ENCODE measurements around the gene RPS6KC1. TPM values are rescaled to one million over a fixed set of nuclear protein-coding genes. Genes with fewer than 3 reads are reported as not detected.
"Not testable (repeated sequence)": the region's sequence is repeated elsewhere in the genome, so short reads cannot be mapped to it uniquely, and the experiment has no call there.

RPS6KC1 gene
- total and polyA plus RNA-seq, 5 donors = 4.3 to 14.6 (median 11.5) TPM

DNA sequence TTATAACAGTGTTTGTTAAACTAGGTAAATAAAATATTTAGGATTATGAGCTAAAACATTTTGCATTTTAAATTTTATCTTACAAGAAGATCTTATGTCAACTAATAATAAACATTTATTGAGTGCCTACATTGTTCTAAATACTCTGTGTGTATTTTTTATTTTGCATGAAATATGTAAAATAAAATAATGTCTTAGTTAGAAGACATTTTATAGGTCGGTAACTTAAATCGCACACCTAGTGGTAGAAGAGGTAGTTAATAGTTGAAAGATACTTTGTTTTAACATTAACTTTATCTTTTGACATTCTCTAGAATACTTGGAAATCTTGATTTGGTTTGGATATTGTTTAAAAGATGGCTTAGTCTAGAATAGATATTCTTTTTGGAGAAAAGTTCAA is 60.5 kb downstream of the RPS6KC1 start:
- Histone ChIP-seq H3K27ac (ENCODE audit: low read length) (no peak overlapping the region), H3K27me3 (ENCODE audit: control insufficient read depth, insufficient read depth) (no peaks in the 10 kb centered on the region), H3K9me3 (ENCODE audit: control insufficient read depth, low read length) (no peaks in the 10 kb centered on the region), H3K4me3 (ENCODE audit: low read length) (no peak overlapping the region), H3K4me1 (ENCODE audit: control insufficient read depth, insufficient read depth, low read length) (no peaks in the 10 kb centered on the region)
- ATAC-seq (no peak), DNase-seq (no peak)
- WGBS = 92% methylated on average over 2 of the region's 2 CpGs
- intact Hi-C loops (cut with DNase I) = no loop called here

DNA sequence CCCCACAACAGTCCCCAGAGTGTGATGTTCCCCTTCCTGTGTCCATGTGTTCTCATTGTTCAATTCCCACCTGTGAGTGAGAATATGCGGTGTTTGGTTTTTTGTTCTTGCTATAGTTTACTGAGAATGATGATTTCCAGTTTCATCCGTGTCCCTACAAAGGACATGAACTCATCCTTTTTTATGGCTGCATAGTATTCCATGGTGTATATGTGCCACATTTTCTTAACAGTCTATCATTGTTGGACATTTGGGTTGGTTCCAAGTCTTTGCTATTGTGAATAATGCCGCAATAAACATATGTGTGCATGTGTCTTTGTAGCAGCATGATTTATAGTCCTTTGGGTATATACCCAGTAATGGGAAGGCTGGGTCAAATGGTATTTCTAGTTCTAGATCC is 61.7 kb downstream of the RPS6KC1 start:
- H3K9me3 ChIP-seq (ENCODE audit: control insufficient read depth, low read length); H3K4me1 ChIP-seq (ENCODE audit: control insufficient read depth, insufficient read depth, low read length); H3K27ac ChIP-seq (ENCODE audit: low read length); ATAC-seq; DNase-seq; H3K27me3 ChIP-seq (ENCODE audit: control insufficient read depth, insufficient read depth); H3K4me3 ChIP-seq (ENCODE audit: low read length); intact Hi-C loops (cut with DNase I): not testable (repeated sequence)
- WGBS = 97% methylated on average over 3 of the region's 3 CpGs

DNA sequence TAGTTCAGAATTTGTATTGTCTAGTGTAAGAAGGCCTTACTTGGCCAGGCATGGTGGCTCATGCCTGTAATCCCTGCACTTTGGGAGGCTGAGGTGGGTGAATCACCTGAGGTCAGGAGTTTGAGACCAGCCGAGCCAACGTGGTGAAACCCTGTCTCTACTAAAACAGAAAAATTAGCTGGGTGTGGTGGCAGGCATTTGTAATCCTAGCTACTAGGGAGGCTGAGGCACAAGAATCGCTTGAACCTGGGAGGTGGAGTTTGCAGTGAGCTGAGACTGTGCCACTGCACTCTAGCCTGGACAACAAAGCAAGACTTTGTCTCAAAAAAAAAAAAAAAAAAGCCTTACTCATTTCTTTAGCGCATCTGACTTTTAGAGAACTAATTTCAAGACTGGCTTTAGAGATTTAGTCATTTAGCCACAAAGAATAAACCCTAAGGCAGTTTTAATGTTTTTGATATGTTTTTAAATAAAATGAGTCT is 66.7 kb downstream of the RPS6KC1 start:
- H3K27me3 ChIP-seq (ENCODE audit: control insufficient read depth, insufficient read depth); ATAC-seq; H3K4me1 ChIP-seq (ENCODE audit: control insufficient read depth, insufficient read depth, low read length); H3K9me3 ChIP-seq (ENCODE audit: control insufficient read depth, low read length); intact Hi-C loops (cut with DNase I); H3K4me3 ChIP-seq (ENCODE audit: low read length); DNase-seq; H3K27ac ChIP-seq (ENCODE audit: low read length): not testable (repeated sequence)
- 90% methylated on average over 4 of the region's 4 CpGs for WGBS

DNA sequence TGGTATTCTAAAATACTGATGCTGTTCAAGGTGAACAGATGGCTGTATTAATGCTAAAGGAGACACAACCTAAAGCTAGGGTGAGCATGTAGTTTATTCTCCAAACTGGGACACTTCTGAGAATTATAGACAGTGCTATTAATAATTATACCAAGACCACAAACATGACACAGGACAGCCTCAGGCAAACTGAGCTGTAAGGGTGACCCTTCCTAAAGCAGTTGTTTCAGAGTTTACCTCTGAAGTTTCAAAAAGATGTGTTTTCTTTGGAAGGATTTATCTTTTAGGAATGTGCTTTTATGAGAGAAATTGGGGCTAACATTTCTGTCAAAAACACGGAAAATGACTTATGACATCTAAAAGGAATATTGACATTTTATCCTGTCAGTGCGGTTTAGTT is 68.8 kb downstream of the RPS6KC1 start:
- Histone ChIP-seq H3K9me3 (ENCODE audit: control insufficient read depth, low read length) (no peaks in the 10 kb centered on the region), H3K4me1 (ENCODE audit: control insufficient read depth, insufficient read depth, low read length) (no peaks in the 10 kb centered on the region), H3K27ac (ENCODE audit: low read length) (no peak overlapping the region), H3K27me3 (ENCODE audit: control insufficient read depth, insufficient read depth) (no peaks in the 10 kb centered on the region), H3K4me3 (ENCODE audit: low read length) (no peak overlapping the region)
- 96% methylated on average over 2 of the region's 2 CpGs for WGBS
- DNase-seq = no peak
- no peak for ATAC-seq
- intact Hi-C loops (cut with DNase I) = loop anchor here in 1 of 4 donors (10.0 kb wide), 1 partner anchor 1005 kb away; no protein-coding TSS in a partner anchor

DNA sequence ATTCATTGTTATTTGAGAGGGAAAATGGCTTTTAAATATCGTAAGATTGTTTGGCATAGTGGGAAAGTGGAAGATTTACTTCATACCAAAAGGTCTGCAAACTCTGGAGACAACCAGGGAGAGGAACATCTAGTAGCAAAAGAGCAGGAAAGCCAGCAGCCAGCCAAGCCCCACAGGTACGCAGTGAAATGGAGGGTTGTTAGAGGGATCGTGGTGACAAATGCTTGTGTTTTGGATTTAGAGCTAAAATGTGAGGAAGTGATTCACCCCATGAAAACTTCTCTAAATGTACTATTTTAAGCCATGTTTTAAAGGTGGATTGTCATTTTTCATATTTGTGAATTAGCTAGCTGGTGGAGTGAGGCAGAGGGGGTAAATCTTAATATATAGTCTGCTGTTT is 69.3 kb downstream of the RPS6KC1 start:
- Histone ChIP-seq H3K27ac (ENCODE audit: low read length) (no peak overlapping the region), H3K27me3 (ENCODE audit: control insufficient read depth, insufficient read depth) (no peaks in the 10 kb centered on the region), H3K4me3 (ENCODE audit: low read length) (no peak overlapping the region), H3K9me3 (ENCODE audit: control insufficient read depth, low read length) (no peaks in the 10 kb centered on the region), H3K4me1 (ENCODE audit: control insufficient read depth, insufficient read depth, low read length) (no peaks in the 10 kb centered on the region)
- ATAC-seq (no peak), DNase-seq (no peak)
- 83% methylated on average over 3 of the region's 3 CpGs for WGBS
- intact Hi-C loops (cut with DNase I) = loop anchor here in 1 of 4 donors (10.0 kb wide), 1 partner anchor 1004 kb away; no protein-coding TSS in a partner anchor

DNA sequence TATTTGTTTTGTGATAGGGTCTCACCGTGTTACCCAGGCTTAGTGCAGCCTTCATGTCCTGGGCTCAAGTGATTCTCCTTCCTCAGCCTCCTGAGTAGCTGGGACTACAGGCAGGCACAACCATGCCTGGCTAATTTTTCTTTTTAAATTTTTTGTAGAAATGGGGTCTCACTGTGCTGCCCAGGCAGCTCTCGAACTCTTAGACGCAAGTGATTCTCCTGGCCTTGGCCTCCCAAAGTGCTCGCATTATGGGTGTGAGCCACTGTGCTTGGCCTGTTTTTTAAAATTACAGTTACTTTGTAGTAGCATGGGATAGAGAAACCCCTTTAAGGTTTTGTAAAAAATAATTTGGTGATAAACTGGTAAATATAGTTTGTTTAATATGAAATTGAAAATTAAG is 69.9 kb downstream of the RPS6KC1 start:
- 92% methylated on average over 4 of the region's 4 CpGs for WGBS
- DNase-seq (no peak), ATAC-seq (no peak)
- Histone ChIP-seq H3K4me1 (ENCODE audit: control insufficient read depth, insufficient read depth, low read length) (no peaks in the 10 kb centered on the region), H3K27me3 (ENCODE audit: control insufficient read depth, insufficient read depth) (no peaks in the 10 kb centered on the region), H3K9me3 (ENCODE audit: control insufficient read depth, low read length) (no peaks in the 10 kb centered on the region), H3K4me3 (ENCODE audit: low read length) (no peak overlapping the region), H3K27ac (ENCODE audit: low read length) (no peak overlapping the region)
- intact Hi-C loops (cut with DNase I) = loop anchor here in 1 of 4 donors (10.0 kb wide), 1 partner anchor 1004 kb away; no protein-coding TSS in a partner anchor

DNA sequence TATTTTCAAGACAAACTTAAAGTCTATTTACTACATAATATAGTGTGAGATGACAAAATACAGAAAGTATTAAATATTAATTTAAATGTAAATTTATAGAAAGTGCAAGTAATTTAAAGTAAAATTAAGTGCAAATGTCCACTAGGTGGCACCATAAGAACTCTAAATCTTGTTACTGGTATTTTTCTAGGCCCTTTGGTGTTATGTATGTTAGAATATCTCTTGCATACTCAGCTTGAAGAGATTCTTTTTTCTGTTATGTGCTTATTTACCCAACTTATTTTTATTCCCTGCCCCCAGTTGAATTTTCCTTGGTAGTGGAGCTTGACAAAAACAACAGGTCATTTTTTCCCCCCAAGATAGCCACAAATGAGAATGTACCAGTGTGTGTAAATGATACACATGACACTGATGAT is 71.5 kb downstream of the RPS6KC1 start:
- Histone ChIP-seq H3K27me3 (ENCODE audit: control insufficient read depth, insufficient read depth) (no peaks in the 10 kb centered on the region), H3K9me3 (ENCODE audit: control insufficient read depth, low read length) (no peaks in the 10 kb centered on the region), H3K4me1 (ENCODE audit: control insufficient read depth, insufficient read depth, low read length) (no peaks in the 10 kb centered on the region), H3K27ac (ENCODE audit: low read length) (no peak overlapping the region), H3K4me3 (ENCODE audit: low read length) (no peak overlapping the region)
- ATAC-seq = no peak
- no peak for DNase-seq
- intact Hi-C loops (cut with DNase I) = loop anchor here in 1 of 4 donors (10.0 kb wide), 1 partner anchor 1002 kb away; no protein-coding TSS in a partner anchor

DNA sequence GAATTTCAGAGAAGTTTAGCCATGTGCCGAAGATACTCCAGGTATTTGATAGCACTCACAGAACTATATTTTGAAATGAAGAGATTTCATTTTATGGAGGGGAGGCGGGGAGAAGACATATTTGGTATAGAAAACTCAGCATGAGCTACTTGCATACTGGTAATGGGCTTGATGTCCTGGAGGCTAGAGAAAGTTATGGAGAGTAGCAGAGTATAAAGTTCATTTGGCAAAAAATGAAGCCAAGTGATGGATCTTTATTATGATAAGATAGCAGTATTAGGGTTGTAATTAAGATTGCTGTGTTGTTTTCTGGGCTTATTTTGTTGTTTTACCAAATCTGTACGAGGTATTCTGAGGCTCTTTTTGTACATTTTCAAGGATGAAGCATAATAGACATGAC is 72.0 kb downstream of the RPS6KC1 start:
- H3K4me3 ChIP-seq (ENCODE audit: low read length) = no peak overlapping the region
- H3K27ac ChIP-seq (ENCODE audit: low read length) = no peak overlapping the region
- intact Hi-C loops (cut with DNase I) = loop anchor here in 1 of 4 donors (10.0 kb wide), 1 partner anchor 1002 kb away; no protein-coding TSS in a partner anchor
- H3K27me3 ChIP-seq (ENCODE audit: control insufficient read depth, insufficient read depth) = no peaks in the 10 kb centered on the region
- no peaks in the 10 kb centered on the region for H3K4me1 ChIP-seq (ENCODE audit: control insufficient read depth, insufficient read depth, low read length)
- ATAC-seq (no peak), DNase-seq (no peak)
- 97% methylated on average over 3 of the region's 3 CpGs for WGBS
- no peaks in the 10 kb centered on the region for H3K9me3 ChIP-seq (ENCODE audit: control insufficient read depth, low read length)

DNA sequence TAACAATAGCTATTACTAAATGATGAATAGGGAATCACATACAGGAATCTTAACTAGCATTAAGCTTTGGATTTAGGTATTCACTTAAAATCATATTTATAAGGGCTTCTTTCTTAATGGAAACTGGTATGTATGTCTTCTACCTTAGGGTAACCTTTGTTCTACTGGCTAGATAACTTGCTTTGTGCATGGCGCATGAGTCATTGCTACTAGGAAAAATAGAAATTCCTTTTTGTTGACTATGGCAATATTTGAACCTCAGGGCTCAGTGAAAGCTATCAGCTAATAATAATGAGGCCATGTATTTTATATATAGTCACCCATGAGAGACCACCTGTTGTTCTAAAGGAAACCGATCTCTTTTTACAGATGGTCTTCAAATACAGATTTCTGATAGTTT is 72.5 kb downstream of the RPS6KC1 start:
- no peak overlapping the region for H3K4me3 ChIP-seq (ENCODE audit: low read length)
- intact Hi-C loops (cut with DNase I) = loop anchor here in 1 of 4 donors (10.0 kb wide), 1 partner anchor 1001 kb away; no protein-coding TSS in a partner anchor
- no peaks in the 10 kb centered on the region for H3K9me3 ChIP-seq (ENCODE audit: control insufficient read depth, low read length)
- no peaks in the 10 kb centered on the region for H3K27me3 ChIP-seq (ENCODE audit: control insufficient read depth, insufficient read depth)
- 93% methylated on average over 2 of the region's 2 CpGs for WGBS
- DNase-seq (no peak), ATAC-seq (no peak)
- no peak overlapping the region for H3K27ac ChIP-seq (ENCODE audit: low read length)
- no peaks in the 10 kb centered on the region for H3K4me1 ChIP-seq (ENCODE audit: control insufficient read depth, insufficient read depth, low read length)

DNA sequence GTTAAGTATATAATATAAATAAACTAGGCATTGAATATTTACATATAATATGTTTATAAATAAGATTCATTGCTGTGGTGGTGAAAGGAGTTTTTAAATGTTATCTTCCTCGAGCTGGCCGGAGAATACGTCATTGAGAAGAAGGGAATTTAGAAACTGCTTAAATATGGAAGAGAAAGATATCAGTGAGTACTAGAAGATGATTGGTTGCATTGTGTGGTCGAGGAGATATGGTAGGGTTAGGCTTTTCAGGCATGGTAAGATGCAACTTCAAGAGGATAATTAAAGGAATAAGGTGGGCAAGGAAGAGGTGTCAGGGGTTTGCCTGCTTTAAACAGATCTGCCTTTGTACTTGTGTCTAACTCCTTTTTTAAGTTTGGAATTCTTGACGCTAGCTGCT is 73.5 kb downstream of the RPS6KC1 start:
- intact Hi-C loops (cut with DNase I) = loop anchor here in 1 of 4 donors (10.0 kb wide), 1 partner anchor 1000 kb away; no protein-coding TSS in a partner anchor
- DNase-seq = no peak
- no peaks in the 10 kb centered on the region for H3K27me3 ChIP-seq (ENCODE audit: control insufficient read depth, insufficient read depth)
- H3K27ac ChIP-seq (ENCODE audit: low read length) = no peak overlapping the region
- H3K9me3 ChIP-seq (ENCODE audit: control insufficient read depth, low read length) = no peaks in the 10 kb centered on the region
- no peaks in the 10 kb centered on the region for H3K4me1 ChIP-seq (ENCODE audit: control insufficient read depth, insufficient read depth, low read length)
- no peak overlapping the region for H3K4me3 ChIP-seq (ENCODE audit: low read length)
- 79% methylated on average over 5 of the region's 5 CpGs for WGBS
- no peak for ATAC-seq

DNA sequence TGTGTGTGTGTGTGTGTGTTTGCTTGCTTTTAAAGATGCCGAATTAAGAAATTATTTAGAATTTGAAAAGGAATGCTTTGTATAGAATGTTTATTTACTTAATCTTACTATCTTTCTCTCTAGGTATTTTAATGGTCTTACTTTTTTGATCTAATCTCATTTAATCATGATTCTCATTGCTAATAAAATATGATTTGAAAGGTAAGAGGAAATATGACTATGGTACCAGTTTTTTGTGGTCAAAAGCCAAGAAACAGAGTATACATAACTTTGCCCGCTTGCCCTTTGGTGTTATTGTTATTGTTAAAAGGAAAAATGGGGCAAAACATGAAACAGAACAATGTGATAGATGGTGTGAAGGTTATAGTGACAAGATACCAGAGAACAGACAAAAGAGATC is 74.6 kb downstream of the RPS6KC1 start:
- DNase-seq (no peak), ATAC-seq (no peak)
- 89% methylated on average over 2 of the region's 2 CpGs for WGBS
- no peak overlapping the region for H3K4me3 ChIP-seq (ENCODE audit: low read length)
- intact Hi-C loops (cut with DNase I) = loop anchor here in 1 of 4 donors (10.0 kb wide), 1 partner anchor 999 kb away; no protein-coding TSS in a partner anchor
- H3K27ac ChIP-seq (ENCODE audit: low read length) = no peak overlapping the region
- H3K4me1 ChIP-seq (ENCODE audit: control insufficient read depth, insufficient read depth, low read length) = no peaks in the 10 kb centered on the region
- no peaks in the 10 kb centered on the region for H3K27me3 ChIP-seq (ENCODE audit: control insufficient read depth, insufficient read depth)
- no peaks in the 10 kb centered on the region for H3K9me3 ChIP-seq (ENCODE audit: control insufficient read depth, low read length)

DNA sequence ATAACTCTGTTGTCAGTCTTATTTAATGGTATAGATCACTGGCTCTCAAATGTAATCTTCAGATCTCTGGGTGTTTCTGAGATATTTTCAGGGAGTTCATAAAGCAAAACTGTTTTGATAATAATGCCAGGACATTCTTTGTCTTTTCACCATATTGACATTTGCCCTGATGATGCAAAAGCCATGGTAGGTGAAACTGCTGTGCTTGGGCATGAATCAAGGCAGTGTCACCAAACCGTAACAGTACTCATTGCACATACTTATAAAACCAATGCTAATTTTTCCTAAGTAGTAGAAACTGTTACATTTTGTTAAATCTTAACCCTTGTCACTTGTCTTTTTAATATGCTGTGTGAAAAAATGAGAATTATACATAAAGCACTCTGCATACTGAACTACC is 76.0 kb downstream of the RPS6KC1 start:
- no peak overlapping the region for H3K4me3 ChIP-seq (ENCODE audit: low read length)
- no peaks in the 10 kb centered on the region for H3K9me3 ChIP-seq (ENCODE audit: control insufficient read depth, low read length)
- ATAC-seq = no peak
- H3K27me3 ChIP-seq (ENCODE audit: control insufficient read depth, insufficient read depth) = no peaks in the 10 kb centered on the region
- intact Hi-C loops (cut with DNase I) = loop anchor here in 1 of 4 donors (10.0 kb wide), 1 partner anchor 998 kb away; no protein-coding TSS in a partner anchor
- no peak overlapping the region for H3K27ac ChIP-seq (ENCODE audit: low read length)
- H3K4me1 ChIP-seq (ENCODE audit: control insufficient read depth, insufficient read depth, low read length) = no peaks in the 10 kb centered on the region
- no peak for DNase-seq
- 97% methylated on average over 1 of the region's 1 CpG for WGBS
